GM18861 (cell line): Measurements from ENCODE around the gene ANKRD2.

ENCODE experiments used
- ATAC-seq: cut with Tn5 transposase; IDR thresholded peaks from one replicate; pipeline ENCODE4 v1.9.1; 2021; ENCODE audit not compliant: unreplicated experiment

ANKRD2 gene

DNA sequence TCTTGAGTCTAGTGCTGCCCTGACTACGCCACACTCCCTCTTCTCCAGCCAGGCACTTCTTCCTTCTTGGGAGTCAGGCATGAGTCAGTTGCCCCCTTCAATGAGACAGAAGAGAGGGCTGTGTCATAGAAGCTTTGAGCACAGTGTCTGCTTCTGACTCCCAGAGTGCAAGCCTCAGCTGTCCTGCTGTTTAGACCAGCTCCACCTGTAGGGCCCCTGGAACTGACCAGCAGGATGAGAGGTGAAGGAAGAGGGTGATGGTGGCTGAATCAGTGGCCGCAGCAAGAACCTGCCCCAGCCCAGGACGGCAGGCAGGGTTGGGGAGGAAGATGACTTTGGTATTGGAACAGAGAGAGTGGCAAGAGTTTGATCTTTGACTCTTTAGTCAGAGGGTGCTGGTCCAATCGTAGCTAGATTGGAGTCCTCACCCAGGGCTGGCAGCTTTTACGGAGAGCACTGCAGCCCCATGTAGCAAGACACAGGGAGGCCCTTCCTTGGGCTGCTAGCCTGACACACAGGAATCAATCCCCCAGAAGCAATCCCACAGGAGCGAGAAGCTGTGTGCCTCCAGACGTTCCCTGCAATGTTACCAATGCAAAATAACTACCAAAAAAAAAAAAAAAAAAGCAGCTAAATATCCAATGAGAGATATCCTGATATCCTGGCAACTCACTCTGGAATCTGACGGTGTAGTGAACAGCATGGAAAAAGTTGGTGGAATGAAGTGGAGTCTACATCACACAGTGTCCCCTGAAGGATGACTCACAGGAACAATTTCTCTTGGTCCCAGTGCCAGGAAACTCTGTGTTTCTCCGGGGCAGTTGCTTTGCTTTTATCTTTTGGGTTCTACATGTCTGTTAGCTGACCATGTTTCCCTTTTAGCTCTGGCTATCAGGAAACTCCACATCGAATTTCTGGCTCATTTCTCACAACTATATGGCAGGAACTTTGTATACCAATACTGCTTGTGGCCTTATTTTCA, 23.8 kb downstream of the ANKRD2 start:
- ATAC-seq = no peak

DNA sequence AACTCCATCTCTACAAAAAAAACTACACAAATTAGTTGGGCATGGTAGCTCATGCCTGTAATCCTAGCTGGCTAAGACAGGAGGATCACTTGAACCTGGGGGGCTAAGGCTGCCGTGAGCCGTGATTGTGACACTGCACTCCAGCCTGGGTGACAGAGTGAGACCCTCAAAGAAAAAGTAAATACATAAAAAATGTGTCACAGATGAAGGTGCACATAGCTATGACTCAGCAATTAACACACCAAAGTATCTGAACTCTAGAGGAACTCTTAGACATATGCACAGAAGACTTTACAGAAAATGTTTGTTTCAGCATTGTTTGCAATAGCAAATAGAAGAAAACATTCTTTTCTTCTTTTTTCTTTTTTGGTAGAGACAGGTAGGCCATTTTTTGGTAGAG, 25.2 kb downstream of the ANKRD2 start:
- no peak for ATAC-seq

DNA sequence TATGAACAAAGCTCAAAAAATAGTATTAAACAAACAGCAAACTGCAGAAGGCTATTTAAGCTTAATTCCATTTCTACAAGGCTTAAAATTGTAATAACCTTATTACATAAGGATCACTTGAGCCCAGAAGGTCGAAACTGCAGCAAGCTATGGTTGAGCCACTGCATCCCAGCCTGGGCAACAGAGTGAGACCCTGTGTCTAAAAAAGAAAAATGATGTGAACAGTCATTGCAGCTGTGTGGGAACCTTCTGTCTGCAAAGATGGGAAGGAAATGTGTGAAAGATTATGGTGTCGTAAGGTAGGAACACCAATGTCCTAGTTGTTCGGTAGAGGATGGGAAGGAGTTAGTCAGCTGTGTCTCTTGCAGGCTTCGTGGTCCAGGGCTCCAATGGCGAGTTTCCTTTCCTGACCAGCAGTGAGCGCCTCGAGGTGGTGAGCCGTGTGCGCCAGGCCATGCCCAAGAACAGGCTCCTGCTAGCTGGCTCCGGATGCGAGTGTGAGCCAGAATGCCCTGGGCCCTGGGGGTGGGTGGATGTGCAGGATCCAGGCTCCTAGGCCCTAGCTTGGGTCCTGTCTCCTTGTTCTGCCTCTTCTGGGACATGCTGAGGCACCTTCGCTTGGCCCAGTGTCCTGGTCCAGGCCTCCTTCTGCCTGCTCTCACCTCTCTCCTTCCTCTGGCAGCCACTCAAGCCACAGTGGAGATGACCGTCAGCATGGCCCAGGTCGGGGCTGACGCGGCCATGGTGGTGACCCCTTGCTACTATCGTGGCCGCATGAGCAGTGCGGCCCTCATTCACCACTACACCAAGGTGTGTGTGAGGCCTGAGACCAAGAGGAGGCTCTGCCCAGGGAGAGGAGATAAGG, 26.1 kb downstream of the ANKRD2 start:
- ATAC-seq = no peak

DNA sequence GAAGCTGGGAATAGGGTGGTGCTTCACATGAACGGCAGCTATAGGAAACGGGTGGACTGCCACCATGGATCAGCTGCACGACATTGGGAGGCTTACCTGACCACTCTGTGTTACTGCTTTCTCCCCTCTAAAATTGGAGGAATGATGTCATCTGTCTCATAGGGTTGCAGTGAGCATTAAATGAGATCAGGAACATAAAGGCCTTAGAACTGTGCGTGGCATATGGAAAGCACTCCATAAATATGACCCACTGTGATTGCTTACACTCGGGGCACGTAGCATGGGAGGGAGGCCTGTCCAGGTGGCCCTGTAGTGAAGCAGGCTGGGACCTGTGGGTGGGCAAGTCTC, 26.7 kb downstream of the ANKRD2 start:
- no peak for ATAC-seq

DNA sequence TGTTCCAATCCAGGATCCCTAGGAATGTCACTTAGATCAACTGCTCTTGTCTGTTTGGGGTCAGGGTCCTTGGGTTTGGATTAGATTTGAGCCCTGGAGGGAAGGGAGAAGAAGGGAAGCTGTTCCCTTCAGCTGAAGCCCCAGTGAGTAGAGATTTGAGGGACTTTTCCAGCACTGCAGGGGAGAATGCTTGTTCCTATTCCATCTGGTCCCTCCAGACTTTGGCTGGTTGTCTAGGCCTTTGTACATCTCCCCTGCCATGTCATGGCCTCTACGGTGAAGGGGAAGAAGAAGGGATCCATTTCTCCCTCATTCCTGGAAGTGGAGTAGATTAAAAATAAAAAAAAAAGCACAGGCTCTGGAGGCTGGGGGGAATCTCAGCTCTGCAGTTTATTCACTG, 28.0 kb downstream of the ANKRD2 start:
- ATAC-seq = no peak

DNA sequence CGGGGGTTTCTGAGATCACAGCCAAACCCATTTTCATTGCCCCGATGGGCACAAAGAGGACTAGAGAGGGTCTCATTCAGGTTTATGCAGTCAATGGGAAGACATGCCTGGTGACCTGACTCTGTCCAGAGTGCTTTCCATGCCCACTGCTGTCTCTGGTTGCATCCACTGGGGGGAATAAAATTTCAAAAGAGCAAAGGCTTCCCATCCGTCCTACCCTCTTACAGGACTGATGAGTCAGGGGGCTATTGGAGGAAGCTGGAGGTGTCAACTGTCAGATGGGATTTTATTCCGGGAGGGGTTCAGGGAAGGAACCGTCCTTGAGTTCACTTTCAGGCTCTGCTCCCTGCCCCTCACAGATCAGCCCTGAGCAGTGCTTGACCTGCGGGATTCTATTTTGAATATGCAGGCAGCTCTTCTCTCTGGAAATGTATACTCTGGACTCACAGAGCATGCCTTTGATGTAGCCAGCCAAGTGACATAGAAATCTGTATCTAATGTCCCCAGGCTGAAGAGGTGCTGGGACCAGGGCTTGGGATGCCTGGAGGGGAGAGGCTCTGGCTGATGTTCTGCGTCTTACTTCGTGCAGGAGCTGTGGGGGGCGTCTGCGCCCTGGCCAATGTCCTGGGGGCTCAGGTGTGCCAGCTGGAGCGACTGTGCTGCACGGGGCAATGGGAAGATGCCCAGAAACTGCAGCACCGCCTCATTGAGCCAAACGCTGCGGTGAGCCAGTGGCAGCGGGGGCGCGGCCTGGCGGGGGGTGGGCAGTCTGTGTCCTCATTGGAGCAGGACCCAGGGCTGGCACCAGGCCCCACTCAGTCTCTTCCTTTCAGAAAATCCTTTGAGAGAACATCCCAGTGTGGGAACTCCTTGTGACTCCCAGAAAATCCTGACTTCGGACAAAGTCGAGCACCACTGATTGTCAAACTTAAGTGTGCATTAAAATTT, 29.0 kb downstream of the ANKRD2 start:
- no peak for ATAC-seq

DNA sequence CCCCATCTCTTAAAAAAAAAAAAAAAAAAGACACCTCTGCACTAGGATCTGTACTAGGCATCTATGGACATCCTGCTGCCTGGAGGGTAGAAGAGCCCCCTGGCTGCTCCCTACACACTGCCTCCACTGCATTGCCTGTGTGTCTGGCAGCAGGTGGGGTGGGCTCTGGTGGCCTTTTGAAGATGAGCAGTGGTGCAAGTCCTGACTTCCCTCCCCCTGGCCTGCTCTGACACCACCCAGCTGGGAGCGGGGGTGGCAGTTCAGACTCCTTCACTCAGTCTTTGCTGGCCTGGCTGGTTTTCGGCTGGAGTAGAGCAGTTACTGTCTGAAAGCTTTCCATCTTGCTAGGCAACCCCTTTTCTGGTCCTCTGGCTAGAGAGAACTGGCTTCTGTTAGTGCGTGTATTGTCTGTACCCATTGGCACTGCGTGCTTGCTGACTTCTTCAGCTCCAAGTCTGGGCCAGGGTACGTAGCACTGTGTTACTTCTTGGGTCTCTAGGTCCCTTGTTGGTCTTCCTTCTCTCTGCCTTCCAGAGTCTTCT, 34.6 kb downstream of the ANKRD2 start:
- no peak for ATAC-seq

DNA sequence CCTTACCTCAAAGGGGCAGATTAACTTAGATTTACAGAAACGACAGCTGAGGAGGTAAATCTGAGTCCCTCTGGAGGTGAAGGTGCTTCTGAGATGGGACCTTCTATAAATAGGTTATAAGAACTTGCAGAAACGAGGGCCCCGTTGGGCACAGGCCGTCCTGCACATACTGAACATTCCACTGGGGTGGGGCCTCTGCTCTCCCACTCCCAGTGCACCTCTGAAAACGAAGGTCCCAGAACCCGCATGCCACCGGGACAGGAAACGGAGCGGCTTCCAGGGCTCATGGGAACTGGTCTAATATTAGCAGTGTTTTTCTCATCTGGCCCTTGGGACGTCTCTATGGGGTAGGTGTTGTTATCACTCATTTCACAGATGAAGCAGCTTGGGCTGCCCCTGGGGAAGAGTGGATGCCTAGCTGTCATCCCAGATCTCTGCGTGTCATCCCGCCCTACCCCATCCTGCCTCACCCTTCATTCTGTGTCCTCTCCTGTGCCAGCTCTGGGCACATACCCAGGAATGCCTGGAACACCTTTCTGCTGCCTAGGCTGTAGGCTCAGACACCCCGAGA, 36.5 kb downstream of the ANKRD2 start:
- no peak for ATAC-seq

DNA sequence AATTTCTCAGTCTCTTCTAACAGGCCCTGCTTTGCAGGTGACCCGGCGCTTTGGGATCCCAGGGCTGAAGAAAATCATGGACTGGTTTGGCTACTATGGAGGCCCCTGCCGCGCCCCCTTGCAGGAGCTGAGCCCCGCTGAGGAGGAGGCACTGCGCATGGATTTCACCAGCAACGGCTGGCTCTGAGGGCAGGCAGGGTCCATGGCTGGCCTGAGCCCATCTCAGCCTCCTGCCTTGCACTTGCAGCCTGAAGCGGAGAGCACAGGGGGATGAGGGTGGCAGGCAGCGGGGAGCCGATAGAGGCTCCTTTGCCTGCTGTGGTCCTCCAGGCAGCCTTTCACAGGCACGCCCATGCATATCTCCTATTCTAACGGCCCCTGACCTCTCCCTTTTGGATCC, 38.9 kb downstream of the ANKRD2 start:
- no peak for ATAC-seq

DNA sequence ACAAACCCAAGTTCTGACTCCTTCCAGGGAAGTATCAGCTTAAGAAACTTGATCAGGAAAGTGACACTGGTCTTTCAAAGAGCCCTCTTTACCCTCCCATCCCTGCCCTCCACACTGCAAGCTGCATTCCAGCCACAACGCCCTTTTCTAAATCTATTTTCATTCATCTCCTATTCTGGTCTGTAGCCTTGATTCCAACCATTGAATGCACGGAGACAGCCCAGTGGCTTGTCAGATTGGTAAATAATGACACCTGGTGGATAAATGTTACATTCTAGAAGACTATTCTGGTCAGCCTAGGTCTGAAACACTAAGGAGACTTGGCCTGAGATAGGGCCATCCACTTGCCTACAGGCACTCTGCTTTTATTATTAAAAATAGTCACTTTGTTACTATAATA, 39.8 kb downstream of the ANKRD2 start:
- no peak for ATAC-seq

DNA sequence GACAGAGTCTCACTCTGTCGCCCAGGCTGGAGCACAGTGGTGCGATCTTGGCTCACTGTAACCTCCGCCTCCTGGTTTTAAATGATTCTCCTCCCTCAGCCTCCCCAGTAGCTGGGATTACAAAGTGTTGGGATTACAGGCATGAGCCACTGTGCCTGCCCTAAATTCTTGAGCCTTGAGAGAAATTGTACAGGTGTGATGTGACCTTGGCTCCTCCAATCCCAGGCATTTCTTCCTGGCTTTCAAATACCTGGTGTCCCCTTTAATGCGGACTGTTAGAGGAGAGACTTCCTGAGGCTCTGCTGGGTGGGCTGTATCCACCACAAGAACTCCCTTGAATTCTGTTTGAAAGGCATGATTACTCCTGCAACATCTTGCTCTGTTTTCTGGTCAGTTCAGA, 45.7 kb downstream of the ANKRD2 start:
- ATAC-seq = no peak

DNA sequence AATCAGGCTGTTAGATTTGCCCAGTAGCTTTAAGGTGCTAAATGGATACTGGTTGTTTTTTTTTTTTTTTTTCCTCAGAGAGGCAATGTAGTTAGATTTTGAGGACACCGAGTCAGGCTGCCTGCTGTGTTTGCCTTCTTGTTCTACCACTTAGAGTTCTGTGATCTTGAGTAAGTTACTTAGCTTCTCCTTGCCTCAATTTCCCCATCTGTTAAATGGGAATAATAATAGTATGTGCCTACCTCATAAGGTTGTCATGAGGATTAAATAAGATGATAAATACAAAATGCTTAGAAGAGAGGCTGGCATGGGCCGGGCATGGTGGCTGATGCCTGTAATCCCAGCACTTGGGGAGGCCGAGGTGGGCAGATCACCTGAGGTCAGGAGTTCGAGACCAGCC, 46.2 kb downstream of the ANKRD2 start:
- ATAC-seq = no peak

DNA sequence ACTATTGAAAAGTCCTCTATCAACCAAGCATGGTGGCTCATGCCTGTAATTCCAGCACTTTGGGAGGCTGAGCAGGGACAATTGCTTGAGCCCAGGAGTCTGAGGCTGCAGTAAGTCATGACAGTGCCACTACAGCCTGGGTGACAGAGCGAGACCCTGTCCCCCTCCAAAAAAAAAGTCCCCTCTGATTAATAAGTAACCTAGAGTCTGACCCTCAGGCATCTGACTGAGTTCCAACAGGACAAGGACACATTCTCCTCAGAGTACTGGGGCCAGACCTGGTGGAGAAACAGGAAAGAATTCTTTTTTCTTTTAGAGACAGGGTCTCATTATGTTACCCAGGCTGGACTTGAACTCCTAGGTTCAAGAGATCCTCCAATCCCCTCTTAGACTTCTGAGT, 50.7 kb downstream of the ANKRD2 start:
- no peak for ATAC-seq

DNA sequence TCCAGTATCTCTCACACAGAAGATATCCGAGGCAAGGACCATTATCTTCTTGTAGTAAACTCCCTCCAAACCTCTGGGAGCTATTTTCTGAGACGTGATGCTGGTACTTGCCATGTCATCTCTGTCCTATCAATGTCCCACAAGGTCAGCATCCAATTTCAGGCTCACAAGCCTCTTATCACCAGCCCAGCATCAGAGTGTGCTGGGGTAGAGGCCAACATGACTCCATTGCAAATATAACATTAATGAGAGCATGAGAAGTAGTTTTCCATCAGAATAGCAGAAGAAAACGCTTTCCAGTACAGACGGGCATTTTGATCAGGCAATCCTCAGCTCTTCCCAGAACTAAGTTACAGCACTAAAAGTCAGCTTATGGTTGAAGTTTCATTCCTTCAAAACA, 55.2 kb downstream of the ANKRD2 start:
- ATAC-seq = no peak

DNA sequence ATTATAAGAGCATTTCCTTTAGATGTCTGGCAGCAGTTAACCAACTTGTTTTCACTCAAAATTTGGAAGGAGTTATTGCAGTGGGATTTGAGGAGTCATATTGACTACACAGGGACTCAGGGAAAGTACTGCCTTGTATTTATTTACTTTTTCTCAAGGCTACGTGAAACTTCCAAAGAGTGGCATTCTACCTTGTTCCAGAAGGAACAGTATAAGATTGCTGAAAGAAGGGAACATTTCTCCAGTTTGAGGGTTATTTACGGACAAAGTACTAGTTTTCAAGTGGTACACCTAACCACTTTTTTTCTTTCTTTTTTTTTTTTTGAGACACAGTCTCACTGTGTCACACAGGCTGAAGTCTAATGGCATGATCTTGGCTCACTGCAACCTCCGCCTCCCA, 55.6 kb downstream of the ANKRD2 start:
- ATAC-seq = no peak

DNA sequence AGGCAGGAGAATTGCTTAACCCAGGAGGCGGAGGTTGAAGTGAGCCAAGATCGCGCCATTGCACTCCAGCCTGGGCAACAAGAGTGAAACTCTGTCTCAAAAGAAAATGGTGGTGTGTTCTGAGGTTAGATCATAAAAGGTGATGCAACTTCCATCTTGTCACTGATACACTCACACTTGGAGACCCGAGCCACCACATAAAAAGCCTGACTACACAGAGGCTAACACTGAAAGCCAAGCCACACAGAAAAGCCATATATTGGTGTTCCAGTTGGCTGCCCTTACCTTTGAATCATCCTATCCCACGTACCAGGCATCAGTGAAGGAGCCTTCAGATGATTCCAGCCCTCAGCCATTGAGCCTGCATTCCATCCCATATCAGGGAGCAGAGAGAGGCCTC, 56.7 kb downstream of the ANKRD2 start:
- ATAC-seq = no peak

DNA sequence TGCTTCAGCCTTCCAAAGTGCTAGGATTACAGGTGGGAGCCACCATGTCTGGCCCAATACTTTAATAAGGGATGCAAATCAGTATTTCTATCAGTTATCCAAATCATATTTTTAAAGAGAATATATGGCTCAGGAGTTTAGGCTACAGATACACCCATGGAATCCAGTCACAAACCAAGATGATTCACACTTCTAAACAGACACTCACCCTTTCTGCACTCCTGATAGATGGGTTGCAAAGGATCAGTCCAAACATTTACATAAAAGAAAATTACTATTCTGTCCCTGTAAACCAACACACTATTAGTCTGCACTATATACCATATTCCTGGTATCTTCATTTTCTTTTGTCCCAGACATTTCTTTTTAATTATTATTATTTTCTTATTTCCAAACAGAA, 58.5 kb downstream of the ANKRD2 start:
- no peak for ATAC-seq

DNA sequence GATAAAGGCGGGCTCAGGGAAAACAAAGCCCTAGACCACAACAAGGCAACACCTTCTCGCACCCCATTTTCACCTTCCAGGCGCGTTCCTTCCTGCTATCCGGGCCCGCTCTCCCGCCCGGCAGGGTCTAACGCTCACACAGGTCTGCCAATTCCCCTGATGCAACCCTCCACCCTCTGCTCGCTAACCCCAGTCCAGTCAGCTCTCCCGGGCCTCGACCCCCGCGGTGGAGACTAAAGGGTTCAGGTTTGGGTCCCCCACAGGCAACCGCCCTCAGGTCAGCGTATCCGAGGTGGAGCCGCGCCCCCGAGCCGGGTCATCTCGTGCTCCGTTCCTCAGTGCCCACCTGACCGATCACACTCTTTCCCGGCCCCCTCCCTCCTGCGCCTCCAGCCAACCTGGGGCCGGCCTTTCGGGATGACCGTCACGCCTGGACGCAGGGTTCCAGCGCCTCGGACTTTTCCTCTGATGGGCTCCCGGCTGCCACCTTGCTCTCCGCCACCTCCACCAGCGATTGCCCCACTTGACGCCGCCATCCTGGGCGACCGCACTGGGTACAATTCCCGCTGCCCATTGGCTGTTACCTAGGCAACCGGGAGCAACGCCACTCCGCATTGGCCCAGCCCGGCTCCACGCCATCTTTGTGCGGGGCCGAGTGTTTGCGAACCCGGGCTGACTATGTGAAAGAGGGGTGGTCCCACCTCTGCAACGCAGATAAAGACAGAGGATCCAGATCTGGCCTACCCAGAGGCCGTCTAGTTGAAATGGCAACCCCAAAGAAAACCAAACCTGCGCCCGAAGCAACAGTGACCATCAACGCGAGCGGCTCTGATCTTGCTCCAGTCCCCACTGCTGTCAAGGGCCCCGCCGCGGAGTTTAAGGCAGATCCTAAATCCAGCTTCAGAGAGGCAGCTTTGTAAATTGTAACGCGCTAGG, 60.6 kb downstream of the ANKRD2 start, which contains the start of gene MORN4:
MORN4 (minus strand) TSS at position 552 of the 936 bp plus-strand sequence. CDS start 13,847 bp downstream, outside the sequence.
- ATAC-seq = peak; percentile 95
